Measurements from ENCODE around the gene TSPEAR.

Gene TSPEAR

GRCh38 chr21:44515359-44516165 is 195.8 kb downstream of the TSPEAR start:
- DNase-seq (ENCODE audit: low spot score), result no peak

GRCh38 chr21:44514746-44515358 is 196.5 kb downstream of the TSPEAR start:
- DNase-seq (ENCODE audit: low spot score), result no peak

GRCh38 chr21:44514218-44514520 is 197.2 kb downstream of the TSPEAR start:
- no peak for DNase-seq (ENCODE audit: low spot score)

- DNase-seq (ENCODE audit: low spot score), result no peak
Measured at GRCh38 chr21:44513389-44514217, 197.8 kb downstream of the TSPEAR start.

- DNase-seq (ENCODE audit: low spot score), result no peak
Measured at GRCh38 chr21:44512496-44513388, 198.6 kb downstream of the TSPEAR start.

- no peak for DNase-seq (ENCODE audit: low spot score)
Measured at GRCh38 chr21:44511938-44512275, 199.5 kb downstream of the TSPEAR start.

- DNase-seq (ENCODE audit: low spot score), result no peak
Measured at GRCh38 chr21:44511219-44511937, 200.0 kb downstream of the TSPEAR start.

- DNase-seq (ENCODE audit: low spot score), result peak; percentile 36
Measured at GRCh38 chr21:44510508-44511218, 200.7 kb downstream of the TSPEAR start.

GRCh38 chr21:44510109-44510507 is 201.3 kb downstream of the TSPEAR start:
- DNase-seq (ENCODE audit: low spot score), result no peak

- peak; percentile 20 for DNase-seq (ENCODE audit: low spot score)
Measured at GRCh38 chr21:44509539-44509938, 201.8 kb downstream of the TSPEAR start.

- no peak for DNase-seq (ENCODE audit: low spot score)
Measured at GRCh38 chr21:44508711-44509445, 202.5 kb downstream of the TSPEAR start.

- DNase-seq (ENCODE audit: low spot score), result no peak
Measured at GRCh38 chr21:44508426-44508710, 203.0 kb downstream of the TSPEAR start.

GRCh38 chr21:44507673-44508425 is 203.5 kb downstream of the TSPEAR start:
- DNase-seq (ENCODE audit: low spot score), result no peak

- no peak for DNase-seq (ENCODE audit: low spot score)
Measured at GRCh38 chr21:44506279-44507255, 204.8 kb downstream of the TSPEAR start.

- DNase-seq (ENCODE audit: low spot score), result no peak
Measured at GRCh38 chr21:44505673-44506278, 205.6 kb downstream of the TSPEAR start.

GRCh38 chr21:44503901-44504399 is 207.4 kb downstream of the TSPEAR start:
- DNase-seq (ENCODE audit: low spot score), result no peak
